SK-N-SH treated with all-trans-retinoic acid at 6 μM for 48 hours (cell line): Measurements from ENCODE around the gene GOLGA6A.

Experiments used
- BACH2 ChIP-seq: fragments of 250-450 bp; sonication (Bioruptor Pico); IDR thresholded peaks from 2 replicates; pipeline ENCODE4 v1.9.0; 2021; ENCODE audit warnings: mild to moderate bottlenecking, borderline replicate concordance
- ISL1 ChIP-seq: fragments of 250-450 bp; sonication (Bioruptor Pico); IDR thresholded peaks from 2 replicates; pipeline ENCODE4 v2.1.2; 2022; ENCODE audit warnings: mild to moderate bottlenecking, moderate library complexity
- PPARA ChIP-seq: fragments of 250-450 bp; sonication (Bioruptor Pico); IDR thresholded peaks from 2 replicates; pipeline ENCODE4 v1.5.0; 2020; ENCODE audit warnings: mild to moderate bottlenecking, borderline replicate concordance
- RARB ChIP-seq: fragments of 250-450 bp; sonication (Bioruptor Pico); IDR thresholded peaks from 2 replicates; pipeline ENCODE4 v1.8.0; 2021; ENCODE audit warnings: mild to moderate bottlenecking, moderate library complexity
- TF ChIP-seq, protein P1 (sequence below): fragments of 250-450 bp; sonication (Bioruptor Pico); IDR thresholded peaks from 2 replicates; pipeline ENCODE4 v1.8.0; 2020; ENCODE audit warnings: mild to moderate bottlenecking, moderate library complexity, borderline replicate concordance

DNA sequence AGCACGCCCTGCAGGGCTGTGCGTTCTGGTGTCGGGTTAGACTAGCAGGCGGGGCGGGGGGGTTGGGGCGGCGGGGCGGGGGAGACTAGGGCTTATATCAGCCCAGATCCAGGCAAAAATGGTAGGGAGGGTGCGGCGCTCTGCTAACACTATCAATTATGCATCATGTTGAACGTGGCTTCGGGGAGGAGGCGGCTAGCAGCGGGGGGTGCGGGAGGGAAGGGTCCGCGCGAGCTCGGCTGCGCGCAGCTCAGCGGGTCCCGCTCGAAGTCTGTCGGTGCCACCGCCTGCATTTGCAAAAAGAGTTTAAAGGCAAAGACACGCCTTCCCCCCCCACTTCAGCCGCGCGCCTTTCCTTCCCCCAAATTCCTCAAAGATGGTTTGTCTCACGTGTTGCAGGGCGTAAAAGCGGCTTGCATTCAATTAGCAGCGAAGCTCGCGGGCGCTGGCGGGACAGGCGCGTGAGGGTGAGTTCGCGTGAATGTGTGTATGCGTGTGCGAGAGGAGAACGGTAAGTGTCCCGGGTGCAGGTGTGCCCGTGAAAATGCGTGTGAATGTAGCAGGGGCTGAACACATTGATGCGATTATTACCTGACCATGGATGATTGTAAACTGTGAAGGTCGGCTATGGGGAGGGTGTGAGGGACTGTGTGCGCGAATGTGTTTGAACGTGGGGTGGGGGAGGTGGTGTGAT is 48.0 kb upstream of the GOLGA6A start, which contains the start of gene ISLR2:
- TF ChIP-seq ISL1 (CRISPR knock-in tag) (no peak), RARB (no peak), PPARA (no peak), BACH2 (CRISPR knock-in tag) (no peak)
- TF ChIP-seq, protein P1, sequence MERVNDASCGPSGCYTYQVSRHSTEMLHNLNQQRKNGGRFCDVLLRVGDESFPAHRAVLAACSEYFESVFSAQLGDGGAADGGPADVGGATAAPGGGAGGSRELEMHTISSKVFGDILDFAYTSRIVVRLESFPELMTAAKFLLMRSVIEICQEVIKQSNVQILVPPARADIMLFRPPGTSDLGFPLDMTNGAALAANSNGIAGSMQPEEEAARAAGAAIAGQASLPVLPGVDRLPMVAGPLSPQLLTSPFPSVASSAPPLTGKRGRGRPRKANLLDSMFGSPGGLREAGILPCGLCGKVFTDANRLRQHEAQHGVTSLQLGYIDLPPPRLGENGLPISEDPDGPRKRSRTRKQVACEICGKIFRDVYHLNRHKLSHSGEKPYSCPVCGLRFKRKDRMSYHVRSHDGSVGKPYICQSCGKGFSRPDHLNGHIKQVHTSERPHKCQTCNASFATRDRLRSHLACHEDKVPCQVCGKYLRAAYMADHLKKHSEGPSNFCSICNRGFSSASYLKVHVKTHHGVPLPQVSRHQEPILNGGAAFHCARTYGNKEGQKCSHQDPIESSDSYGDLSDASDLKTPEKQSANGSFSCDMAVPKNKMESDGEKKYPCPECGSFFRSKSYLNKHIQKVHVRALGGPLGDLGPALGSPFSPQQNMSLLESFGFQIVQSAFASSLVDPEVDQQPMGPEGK: no peak
